Thymus (tissue), 11 donors: ENCODE results near the gene HFE. TPM values are rescaled to one million over a fixed set of nuclear protein-coding genes. Genes with fewer than 3 reads are reported as not detected.

Experiments
- DNase-seq, 9 donors: peaks; one replicate each; pipeline ENCODE4 v3.0.0-alpha.2; 2013; ENCODE audit warnings: low spot score in 9 of 9, low read depth in 6 of 9, missing footprints in 1 of 9
- H3K27ac ChIP-seq, 2 donors: one replicate each; pipeline ENCODE4 v1.5.1; 2013; ENCODE audit warnings: control low read depth in 1 of 2, low read depth in 1 of 2, low read length in 1 of 2, mild to moderate bottlenecking in 1 of 2, moderate library complexity in 1 of 2
- H3K27me3 ChIP-seq, 2 donors: one replicate each; pipeline ENCODE4 v1.5.1; 2013; ENCODE audit warnings: low read length in 1 of 2; ENCODE audit not compliant: control insufficient read depth in 2 of 2, insufficient read depth in 1 of 2
- H3K36me3 ChIP-seq, 2 donors: one replicate each; pipeline ENCODE4 v1.5.1; 2013; ENCODE audit warnings: low read length in 1 of 2, mild to moderate bottlenecking in 1 of 2, moderate library complexity in 1 of 2; ENCODE audit not compliant: control insufficient read depth in 2 of 2, insufficient read depth in 2 of 2
- H3K4me1 ChIP-seq, 2 donors: one replicate each; pipeline ENCODE4 v1.5.1; 2013; ENCODE audit warnings: low read length in 2 of 2; ENCODE audit not compliant: control insufficient read depth in 2 of 2, insufficient read depth in 2 of 2
- H3K4me3 ChIP-seq, 2 donors: one replicate each; pipeline ENCODE4 v1.5.1; 2013; ENCODE audit warnings: low read length in 2 of 2, control low read depth in 1 of 2, mild to moderate bottlenecking in 1 of 2
- H3K9me3 ChIP-seq, 2 donors: one replicate each; pipeline ENCODE4 v1.5.1; 2013; ENCODE audit warnings: low read length in 1 of 2, mild to moderate bottlenecking in 1 of 2; ENCODE audit not compliant: control insufficient read depth in 2 of 2, insufficient read depth in 1 of 2
- WGBS: extraction: QIAGEN DNeasy Blood & Tissue Kit; methylation state at CpG from one replicate; pipeline ENCODE4 v1.1.7; 2013; 5-methylcytosine and 5-hydroxymethylcytosine counted together
- polyA plus RNA-seq: library from polyadenylated mRNA; stranded (reverse); fragments of 200-250 nt; gene quantifications from one replicate; pipeline ENCODE4 v1.2.3, GENCODE V29; 2013
- total RNA-seq: library from RNA; stranded (reverse); fragments of 120-200 nt; gene quantifications from one replicate; pipeline ENCODE4 v1.2.4, GENCODE V29; 2013
- donor health status: healthy.

HFE gene
- total and polyA plus RNA-seq, 2 donors: 1.7 to 3.8 TPM

- Histone ChIP-seq H3K27ac (no peak overlapping the region), H3K9me3 (no peaks in the 10 kb centered on the region), H3K27me3 (no peaks in the 10 kb centered on the region), H3K36me3 (peaks cover 31 to 77% of the 10 kb centered on the region in 2 donors), H3K4me1 (peaks cover 8 to 26% of the 10 kb centered on the region in 2 donors), H3K4me3 (no peak overlapping the region)
- no peak for DNase-seq
- 96% methylated on average over 2 of the region's 2 CpGs for WGBS
Observed at GRCh38 chr6:26133730-26134129, 46.5 kb downstream of the HFE start.

- peaks cover 38 to 69% of the 10 kb centered on the region in 2 donors for H3K36me3 ChIP-seq
- H3K4me1 ChIP-seq: peaks cover 2 to 5% of the 10 kb centered on the region in 2 donors
- H3K27me3 ChIP-seq: no peaks in the 10 kb centered on the region
- no peak overlapping the region for H3K27ac ChIP-seq
- no peaks in the 10 kb centered on the region for H3K9me3 ChIP-seq
- no peak overlapping the region for H3K4me3 ChIP-seq
- no peak for DNase-seq
Observed at GRCh38 chr6:26136321-26136720, 49.1 kb downstream of the HFE start.

GRCh38 chr6:26140254-26140966, 53.2 kb downstream of the HFE start:
- Histone ChIP-seq H3K9me3 (no peaks in the 10 kb centered on the region), H3K27ac (no peak overlapping the region), H3K4me3 (no peak overlapping the region), H3K4me1 (no peaks in the 10 kb centered on the region), H3K36me3 (peaks cover 23 to 35% of the 10 kb centered on the region in 2 donors), H3K27me3 (no peaks in the 10 kb centered on the region)
- 97% methylated on average over 4 of the region's 4 CpGs for WGBS
- no peak for DNase-seq

GRCh38 chr6:26140967-26141294, 53.7 kb downstream of the HFE start:
- H3K36me3 ChIP-seq: peaks cover 23 to 35% of the 10 kb centered on the region in 2 donors
- no peaks in the 10 kb centered on the region for H3K4me1 ChIP-seq
- 98% methylated on average over 3 of the region's 3 CpGs for WGBS
- no peak for DNase-seq
- H3K27me3 ChIP-seq: no peaks in the 10 kb centered on the region
- H3K4me3 ChIP-seq: no peak overlapping the region
- H3K9me3 ChIP-seq: no peaks in the 10 kb centered on the region
- no peak overlapping the region for H3K27ac ChIP-seq

GRCh38 chr6:26141378-26141904, 54.2 kb downstream of the HFE start:
- H3K9me3 ChIP-seq: no peaks in the 10 kb centered on the region
- no peaks in the 10 kb centered on the region for H3K27me3 ChIP-seq
- H3K4me3 ChIP-seq: no peak overlapping the region
- H3K27ac ChIP-seq: no peak overlapping the region
- no peaks in the 10 kb centered on the region for H3K4me1 ChIP-seq
- peaks cover 23 to 35% of the 10 kb centered on the region in 2 donors for H3K36me3 ChIP-seq
- DNase-seq: no peak
- WGBS: 93% methylated on average over 4 of the region's 4 CpGs

- WGBS: 98% methylated on average over 2 of the region's 2 CpGs
- H3K9me3 ChIP-seq: no peaks in the 10 kb centered on the region
- no peak overlapping the region for H3K4me3 ChIP-seq
- H3K27me3 ChIP-seq: no peaks in the 10 kb centered on the region
- DNase-seq: no peak
- no peaks in the 10 kb centered on the region for H3K4me1 ChIP-seq
- H3K27ac ChIP-seq: no peak overlapping the region
- peaks cover 23 to 32% of the 10 kb centered on the region in 2 donors for H3K36me3 ChIP-seq
Observed at GRCh38 chr6:26142026-26142425, 54.8 kb downstream of the HFE start.

Other genes starting within 250 kb of the HFE start
- 0.14 TPM for gene SLC17A3, start 213.2 kb upstream of the HFE start, total RNA-seq
- gene SLC17A3, start 213.2 kb upstream of the HFE start, polyA plus RNA-seq: 0.09 TPM
- gene SLC17A2, start 156.7 kb upstream of the HFE start, total RNA-seq: 0.05 TPM
- gene SLC17A2, start 156.7 kb upstream of the HFE start, polyA plus RNA-seq: 0.07 TPM
- 5.0 TPM for gene TRIM38, start 124.6 kb upstream of the HFE start, total RNA-seq
- 11.3 TPM for gene TRIM38, start 124.6 kb upstream of the HFE start, polyA plus RNA-seq